ENCODE data around the gene KRTAP10-3.
A peak's percentile ranks its signal among the peaks of the same experiment; 100 is the strongest.

KRTAP10-3 gene

DNA sequence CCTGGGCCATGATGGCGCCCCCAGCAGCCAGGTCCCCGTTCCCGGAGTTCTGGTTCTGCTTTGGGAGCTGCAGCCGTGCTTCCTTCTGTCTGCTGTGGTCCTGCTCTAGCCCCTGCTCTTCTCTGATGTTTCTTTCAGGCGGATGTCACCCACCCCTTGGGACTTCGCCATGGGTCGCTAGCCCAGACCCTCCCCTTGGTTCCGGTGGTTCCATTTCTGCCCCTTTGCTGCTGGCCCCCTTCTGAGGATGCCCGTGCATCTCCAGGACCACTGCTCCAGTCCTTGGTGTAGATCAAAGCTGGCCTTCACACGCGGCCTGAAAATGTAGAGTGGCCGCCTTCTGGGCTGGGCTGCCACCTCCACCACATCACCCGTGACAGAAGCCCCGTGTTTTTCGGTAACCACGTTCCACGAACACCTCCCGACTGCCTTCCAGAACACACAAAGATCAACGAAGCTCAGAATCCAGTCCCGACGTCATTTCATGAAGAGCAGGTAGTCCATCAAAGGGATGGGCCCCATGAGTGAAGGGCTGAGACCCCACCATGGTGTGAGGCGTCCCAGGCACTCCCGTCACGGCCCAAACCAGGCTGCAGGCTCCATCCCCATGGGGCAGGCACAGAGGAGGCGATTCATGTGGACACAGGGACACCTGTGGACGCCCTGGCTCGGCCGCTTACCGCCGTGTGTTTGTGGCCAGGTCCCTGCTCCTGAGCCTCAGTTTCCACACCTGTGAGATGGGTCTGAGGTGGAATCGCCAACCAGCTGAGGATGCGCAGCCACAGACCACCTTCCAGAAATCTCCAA, 43.0 kb downstream of the KRTAP10-3 start:
- no peak for DNase-seq (ENCODE audit: low read depth)

GRCh38 chr21:44514746-44515358, 43.7 kb downstream of the KRTAP10-3 start:
- no peak for DNase-seq (ENCODE audit: low read depth)

- no peak for DNase-seq (ENCODE audit: low read depth)
Observed at GRCh38 chr21:44514218-44514520, 44.4 kb downstream of the KRTAP10-3 start.

DNA sequence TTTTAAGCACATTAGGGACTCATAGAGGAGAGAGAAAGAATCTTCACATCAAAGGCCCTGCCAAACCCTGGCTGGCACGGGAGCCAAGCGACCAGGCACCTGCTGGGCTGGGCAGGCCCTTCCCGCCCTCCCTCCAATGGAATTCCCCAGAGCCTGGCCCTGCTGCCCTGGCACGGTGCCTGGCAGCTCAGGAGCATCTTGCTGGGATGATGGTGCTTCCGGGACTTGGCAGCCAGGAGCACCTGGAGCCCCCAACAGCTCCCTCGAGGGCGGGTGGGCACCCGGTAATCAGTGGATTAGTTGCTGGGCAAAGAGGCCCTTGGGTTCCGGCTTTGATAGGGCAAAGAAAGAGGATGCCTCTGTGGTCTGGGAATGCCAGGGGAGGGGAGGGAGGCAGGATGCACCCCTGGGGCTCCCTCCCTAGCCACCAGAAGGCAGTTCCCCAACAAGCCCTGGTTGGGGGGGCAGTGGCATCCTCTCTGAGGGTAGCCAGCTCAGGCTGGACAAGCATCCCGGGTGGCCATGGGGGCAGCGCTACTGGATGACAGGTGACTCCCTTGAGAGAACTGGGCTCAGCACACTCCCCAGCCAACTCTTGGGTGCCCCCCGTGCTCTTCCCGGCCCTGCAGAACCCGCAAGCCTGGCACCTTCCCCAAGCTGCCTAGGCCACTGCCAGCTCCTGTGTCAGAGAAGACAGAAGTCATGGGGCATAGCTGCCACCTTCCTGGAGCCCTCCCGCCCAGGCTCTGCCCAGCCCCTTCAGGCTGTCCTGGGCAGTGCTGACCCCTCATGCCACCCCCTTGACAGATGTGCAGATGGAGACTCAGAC, 45.0 kb downstream of the KRTAP10-3 start:
- DNase-seq (ENCODE audit: low read depth): no peak

DNA sequence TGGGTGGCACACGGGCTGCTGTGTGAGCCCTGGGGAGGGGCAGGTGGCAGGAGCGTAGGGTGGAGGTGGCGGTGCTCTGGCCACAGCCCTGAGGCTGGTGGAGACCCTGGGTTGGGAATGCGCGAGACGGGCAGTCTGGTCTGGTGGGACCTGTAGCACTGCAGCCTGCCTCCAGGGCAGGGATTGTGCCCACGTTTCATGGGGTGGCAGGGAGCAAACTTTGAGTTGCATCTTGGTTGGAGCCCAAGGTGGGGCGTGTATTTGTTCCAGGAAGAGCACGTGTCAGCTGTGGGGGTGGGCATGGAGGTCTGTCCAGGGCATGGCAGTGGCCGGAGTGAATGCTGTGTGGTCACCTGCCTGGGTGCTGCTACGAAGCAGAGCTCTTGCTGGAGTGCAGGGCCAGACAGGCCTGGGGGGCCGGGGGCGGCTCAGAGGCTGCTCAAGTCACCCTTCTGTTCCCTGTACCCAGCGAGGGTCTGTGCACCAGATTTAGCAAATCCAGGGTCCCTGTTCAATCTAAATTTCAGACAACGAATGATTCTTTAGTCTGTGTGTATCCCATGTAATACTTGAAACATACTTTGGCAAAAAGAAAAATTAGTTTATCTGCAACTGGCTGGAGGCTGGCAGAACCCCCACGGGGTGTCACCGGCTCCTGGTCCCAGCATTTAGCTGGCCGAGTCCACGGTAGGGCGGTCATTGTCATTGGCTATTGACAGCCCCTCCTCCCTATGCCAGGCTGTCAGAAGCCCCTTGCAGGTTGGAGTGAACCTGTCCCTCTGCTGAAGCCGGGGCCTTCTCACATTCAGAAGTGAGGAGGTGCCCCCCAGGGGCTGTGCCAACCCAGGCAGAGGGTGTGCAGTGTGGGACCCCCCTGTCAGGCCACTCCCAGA, 45.9 kb downstream of the KRTAP10-3 start:
- DNase-seq (ENCODE audit: low read depth): no peak

GRCh38 chr21:44511938-44512275, 46.7 kb downstream of the KRTAP10-3 start:
- no peak for DNase-seq (ENCODE audit: low read depth)

GRCh38 chr21:44511219-44511937, 47.2 kb downstream of the KRTAP10-3 start:
- no peak for DNase-seq (ENCODE audit: low read depth)

DNA sequence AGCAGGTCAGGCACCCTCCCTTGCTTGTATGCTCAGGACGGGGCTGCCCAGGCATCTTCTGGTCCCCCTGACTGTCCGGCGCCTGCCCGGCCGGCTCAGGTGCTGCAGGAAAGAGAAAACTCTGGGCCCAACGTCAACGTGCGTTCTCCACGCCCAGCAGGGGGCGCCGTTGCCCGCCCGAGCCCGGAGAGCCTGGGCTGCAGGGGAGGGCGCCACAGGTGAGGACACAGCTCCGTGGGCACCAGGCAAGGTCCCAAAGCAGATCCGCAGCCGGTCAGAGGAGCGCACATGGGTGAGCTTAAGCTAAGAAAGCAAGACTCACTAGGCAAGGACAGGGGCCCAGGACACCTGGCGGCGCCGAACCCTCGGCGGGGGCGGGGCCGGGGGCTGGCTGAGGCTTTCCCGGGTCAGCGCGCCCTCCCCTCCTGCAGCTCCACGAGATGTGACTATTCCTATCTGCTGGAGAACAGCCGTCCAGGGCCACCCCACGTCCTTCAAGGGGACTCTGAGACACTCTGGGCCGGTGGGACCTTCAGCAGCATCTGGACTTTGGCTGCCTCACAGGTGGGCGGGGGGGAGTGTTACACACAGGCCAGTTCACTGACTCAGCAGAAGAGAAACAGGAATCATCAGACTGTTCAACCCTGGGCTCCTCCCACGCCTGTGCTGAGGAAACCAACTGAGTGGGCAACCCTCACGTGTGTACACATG, 47.9 kb downstream of the KRTAP10-3 start:
- DNase-seq (ENCODE audit: low read depth): peak; percentile 63

DNA sequence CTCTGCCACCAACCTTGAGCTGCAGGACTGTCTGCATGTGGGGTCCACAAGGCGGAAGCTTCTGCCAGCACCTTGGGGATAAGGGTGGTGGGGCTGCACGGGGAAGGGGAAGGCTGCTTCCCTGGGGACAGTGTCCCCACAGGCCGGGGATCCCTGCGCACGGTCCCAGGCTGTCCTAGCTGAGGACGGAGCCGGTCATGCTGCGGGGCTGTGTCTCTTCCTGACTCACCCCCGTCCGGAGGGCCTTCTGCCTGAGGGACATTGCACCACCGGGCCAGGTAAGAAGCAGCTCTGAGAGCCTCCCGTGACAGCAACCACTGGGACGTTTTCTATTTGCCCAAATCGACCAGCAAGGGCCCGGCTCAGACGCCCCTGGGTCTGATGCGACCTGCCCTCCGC, 48.5 kb downstream of the KRTAP10-3 start:
- no peak for DNase-seq (ENCODE audit: low read depth)

GRCh38 chr21:44509539-44509938, 49.1 kb downstream of the KRTAP10-3 start:
- DNase-seq (ENCODE audit: low read depth): no peak

DNA sequence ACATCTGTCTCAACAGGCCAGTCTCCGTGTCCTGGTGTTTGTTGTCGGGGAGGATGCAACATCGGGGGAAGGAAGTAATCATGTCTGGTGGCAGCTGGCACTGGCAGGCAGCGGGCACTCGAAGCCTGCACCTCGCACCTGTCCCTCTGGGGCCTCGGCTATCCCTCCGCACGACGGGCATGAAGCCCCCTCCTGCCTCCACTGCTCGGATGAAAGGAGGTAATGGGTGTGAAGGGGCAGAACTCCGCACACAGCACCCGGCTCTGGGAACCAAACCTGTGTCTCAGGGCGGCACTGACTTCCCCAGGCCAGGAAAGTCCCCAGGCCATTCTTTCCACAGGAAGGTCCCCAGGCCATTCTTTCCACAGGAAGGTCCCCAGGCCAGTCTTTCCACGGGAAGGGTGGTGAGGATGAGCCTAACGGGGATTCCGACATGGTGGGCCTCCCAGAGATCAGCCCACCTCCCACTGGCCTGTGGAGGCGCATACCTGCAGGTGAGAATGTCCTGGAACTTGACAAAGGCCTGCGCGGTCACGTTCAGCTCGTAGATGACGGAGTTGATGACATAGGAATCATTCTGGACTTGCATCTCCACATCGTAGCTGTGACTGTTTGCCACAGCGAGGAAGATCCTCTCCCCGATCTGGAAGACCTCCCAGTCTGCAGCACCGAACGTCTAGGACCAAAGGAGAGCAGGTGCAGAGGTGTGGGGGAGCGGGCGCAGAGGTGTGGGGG, 49.7 kb downstream of the KRTAP10-3 start:
- no peak for DNase-seq (ENCODE audit: low read depth)

DNA sequence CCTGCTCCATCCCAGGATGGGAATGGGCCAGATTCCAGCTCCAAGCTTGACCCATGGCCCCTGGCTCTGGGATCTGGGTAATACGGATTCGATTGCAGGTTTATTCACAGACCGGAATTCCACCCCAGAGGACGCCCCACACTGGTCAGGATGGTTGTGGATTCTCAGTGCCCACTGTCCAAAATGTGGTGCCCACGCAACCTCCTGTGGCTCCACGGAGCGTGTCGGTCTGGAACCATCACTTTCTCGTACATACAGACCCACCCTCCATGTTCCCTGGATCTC, 50.2 kb downstream of the KRTAP10-3 start:
- DNase-seq (ENCODE audit: low read depth): no peak

All from stimulated activated CD4-positive, alpha-beta T cell treated with anti-CD3 and anti-CD28 coated beads, Interleukin-2, amount 100 ng/mL, for 4 hours (primary cell).